MM.1S (cell line): ENCODE data around the gene DIP2C.

ENCODE experiments used
- DNase-seq: peaks from one replicate; pipeline ENCODE4 v3.0.0-alpha.2; 2015
- H2AFZ ChIP-seq: fragments of 300-600 bp; sonication (generic); 2 replicates; pipeline ENCODE4 v1.6.0; 2016; ENCODE audit warnings: antibody characterized with exemption, low read length
- H3F3A ChIP-seq: fragments of 300-600 bp; sonication (generic); 2 replicates; pipeline ENCODE4 v1.6.1; 2016; ENCODE audit warnings: mild to moderate bottlenecking, antibody characterized with exemption, low read length, moderate library complexity, mixed read lengths; ENCODE audit not compliant: insufficient read depth
- H3K27ac ChIP-seq: fragments of 300-600 bp; sonication (generic); 2 replicates; pipeline ENCODE4 v1.5.1; 2016; ENCODE audit warnings: mild to moderate bottlenecking, low read length
- H3K27me3 ChIP-seq: fragments of 300-600 bp; sonication (generic); replicated peaks from 2 replicates; pipeline ENCODE4 v1.6.0; 2016; ENCODE audit warnings: low read length; ENCODE audit not compliant: insufficient read depth
- H3K36me3 ChIP-seq: fragments of 300-600 bp; sonication (generic); replicated peaks from 2 replicates; pipeline ENCODE4 v1.6.1; 2016; ENCODE audit warnings: mild to moderate bottlenecking, low read length, mixed read lengths; ENCODE audit not compliant: insufficient read depth
- H3K4me1 ChIP-seq: fragments of 300-600 bp; sonication (generic); 2 replicates; pipeline ENCODE4 v1.6.1; 2016; ENCODE audit warnings: low read length, mixed read lengths
- H3K4me2 ChIP-seq: fragments of 300-600 bp; sonication (generic); 2 replicates; pipeline ENCODE4 v1.6.0; 2016; ENCODE audit warnings: low read depth, low read length
- H3K4me3 ChIP-seq: fragments of 300-600 bp; sonication (generic); 2 replicates; pipeline ENCODE4 v1.5.1; 2016; ENCODE audit warnings: low read length, mixed read lengths
- H3K79me2 ChIP-seq: fragments of 300-600 bp; sonication (generic); 2 replicates; pipeline ENCODE4 v1.6.1; 2016; ENCODE audit warnings: mixed run types, low read length, mixed read lengths
- H3K9ac ChIP-seq: fragments of 300-600 bp; sonication (generic); 2 replicates; pipeline ENCODE4 v1.6.1; 2016; ENCODE audit warnings: low read length, mixed read lengths
- H3K9me2 ChIP-seq: fragments of 300-600 bp; sonication (generic); replicated peaks from 2 replicates; pipeline ENCODE4 v1.6.1; 2016; ENCODE audit warnings: mild to moderate bottlenecking, low read length, mixed read lengths; ENCODE audit not compliant: insufficient read depth
- H3K9me3 ChIP-seq: fragments of 300-600 bp; sonication (generic); replicated peaks from 2 replicates; pipeline ENCODE4 v1.6.1; 2016; ENCODE audit warnings: mild to moderate bottlenecking, low read length, mixed read lengths; ENCODE audit not compliant: insufficient read depth
- H4K20me1 ChIP-seq: fragments of 300-600 bp; sonication (generic); 2 replicates; pipeline ENCODE4 v1.6.1; 2016; ENCODE audit warnings: mild to moderate bottlenecking, low read length, moderate library complexity, mixed read lengths; ENCODE audit not compliant: insufficient read depth
- EZH2 ChIP-seq: fragments of 300-600 bp; sonication (generic); optimal IDR thresholded peaks from 2 replicates; pipeline ENCODE3; 2017; ENCODE audit warnings: low read depth, mild to moderate bottlenecking, antibody characterized with exemption, low read length, mixed read lengths
- EZH2phosphoT487 ChIP-seq: fragments of 300-600 bp; sonication (generic); IDR thresholded peaks from 2 replicates; pipeline ENCODE4 v1.6.1; 2018; ENCODE audit warnings: antibody characterized with exemption, low read length
- TF ChIP-seq, protein P1 (sequence below): fragments of 300-600 bp; sonication (generic); IDR thresholded peaks from 2 replicates; pipeline ENCODE4 v1.5.1; 2016; ENCODE audit warnings: antibody characterized with exemption, low read length, mixed read lengths

Gene DIP2C

GRCh38 chr10:620417-620816 is 69.1 kb downstream of the DIP2C start:
- Histone ChIP-seq H3K27ac (no peak overlapping the region), H3K9me3 (no peaks in the 10 kb centered on the region), H3K9me2 (no peaks in the 10 kb centered on the region), H3K27me3 (no peaks in the 10 kb centered on the region; the same call in 1 of the 2 replicates), H3K4me3 (no peak overlapping the region), H4K20me1 (no peaks in the 10 kb centered on the region), H3F3A (no peaks in the 10 kb centered on the region), H3K9ac (no peak overlapping the region), H2AFZ (no peak overlapping the region), H3K4me2 (no peak overlapping the region), H3K79me2 (no peaks in the 10 kb centered on the region), H3K4me1 (no peaks in the 10 kb centered on the region), H3K36me3 (no peaks in the 10 kb centered on the region)
- no peak for DNase-seq
- TF ChIP-seq, protein P1, sequence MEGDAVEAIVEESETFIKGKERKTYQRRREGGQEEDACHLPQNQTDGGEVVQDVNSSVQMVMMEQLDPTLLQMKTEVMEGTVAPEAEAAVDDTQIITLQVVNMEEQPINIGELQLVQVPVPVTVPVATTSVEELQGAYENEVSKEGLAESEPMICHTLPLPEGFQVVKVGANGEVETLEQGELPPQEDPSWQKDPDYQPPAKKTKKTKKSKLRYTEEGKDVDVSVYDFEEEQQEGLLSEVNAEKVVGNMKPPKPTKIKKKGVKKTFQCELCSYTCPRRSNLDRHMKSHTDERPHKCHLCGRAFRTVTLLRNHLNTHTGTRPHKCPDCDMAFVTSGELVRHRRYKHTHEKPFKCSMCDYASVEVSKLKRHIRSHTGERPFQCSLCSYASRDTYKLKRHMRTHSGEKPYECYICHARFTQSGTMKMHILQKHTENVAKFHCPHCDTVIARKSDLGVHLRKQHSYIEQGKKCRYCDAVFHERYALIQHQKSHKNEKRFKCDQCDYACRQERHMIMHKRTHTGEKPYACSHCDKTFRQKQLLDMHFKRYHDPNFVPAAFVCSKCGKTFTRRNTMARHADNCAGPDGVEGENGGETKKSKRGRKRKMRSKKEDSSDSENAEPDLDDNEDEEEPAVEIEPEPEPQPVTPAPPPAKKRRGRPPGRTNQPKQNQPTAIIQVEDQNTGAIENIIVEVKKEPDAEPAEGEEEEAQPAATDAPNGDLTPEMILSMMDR: no peak

GRCh38 chr10:619710-620109 is 69.8 kb downstream of the DIP2C start:
- no peaks in the 10 kb centered on the region for H3K9me2 ChIP-seq
- no peak overlapping the region for H3K4me3 ChIP-seq
- no peak overlapping the region for H2AFZ ChIP-seq
- no peaks in the 10 kb centered on the region; the same call in 1 of the 2 replicates for H3K27me3 ChIP-seq
- no peak for DNase-seq
- H3K27ac ChIP-seq: no peak overlapping the region
- H3K4me1 ChIP-seq: no peaks in the 10 kb centered on the region
- no peaks in the 10 kb centered on the region for H3K9me3 ChIP-seq
- H3K79me2 ChIP-seq: no peaks in the 10 kb centered on the region
- no peaks in the 10 kb centered on the region for H3K36me3 ChIP-seq
- TF ChIP-seq EZH2phosphoT487 (no peak), EZH2 (no peak)
- TF ChIP-seq, protein P1: no peak
- no peaks in the 10 kb centered on the region for H3F3A ChIP-seq
- H4K20me1 ChIP-seq: no peaks in the 10 kb centered on the region
- no peak overlapping the region for H3K4me2 ChIP-seq
- H3K9ac ChIP-seq: no peak overlapping the region

DNA sequence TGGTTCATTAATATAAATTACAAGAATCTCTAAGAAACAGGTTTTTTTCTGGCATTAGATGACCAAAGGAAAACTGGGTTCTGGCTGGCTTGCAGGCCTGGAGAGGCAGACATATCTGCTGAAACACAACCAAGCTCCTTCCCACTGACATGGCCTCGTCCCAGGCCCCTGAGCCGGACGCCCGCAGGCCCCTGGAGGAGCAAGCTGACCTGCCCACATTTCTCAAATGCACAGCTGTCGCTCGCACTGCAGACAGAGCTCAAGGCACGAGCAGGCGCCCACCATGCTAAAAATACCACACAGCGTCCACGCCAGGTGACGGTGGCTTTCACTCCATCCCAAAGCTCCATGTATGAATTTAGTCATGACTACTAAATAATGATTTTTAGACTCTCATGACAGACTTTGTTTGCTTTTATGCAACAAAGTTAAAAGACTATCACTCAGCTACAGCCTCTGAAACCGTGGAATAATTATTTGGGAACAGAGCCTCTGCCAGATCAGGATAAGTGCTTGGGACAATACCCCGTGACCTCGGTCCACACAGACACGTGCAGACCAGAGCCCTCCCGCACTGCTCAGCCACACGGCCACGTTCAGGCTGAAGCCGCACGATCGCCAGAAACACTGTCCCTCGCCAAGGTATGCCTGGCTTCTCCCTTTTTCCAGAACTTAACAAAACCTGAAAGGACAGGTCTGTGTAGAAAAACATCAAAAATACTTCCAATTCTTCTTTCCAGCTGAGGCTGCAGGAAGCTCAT is 71.1 kb downstream of the DIP2C start:
- Histone ChIP-seq H3F3A (no peaks in the 10 kb centered on the region), H3K9me2 (no peaks in the 10 kb centered on the region), H3K79me2 (no peaks in the 10 kb centered on the region), H3K27me3 (no peaks in the 10 kb centered on the region; the same call in 1 of the 2 replicates), H4K20me1 (no peaks in the 10 kb centered on the region), H3K4me3 (no peak overlapping the region), H3K9ac (no peak overlapping the region), H3K36me3 (no peaks in the 10 kb centered on the region), H3K9me3 (no peaks in the 10 kb centered on the region), H2AFZ (no peak overlapping the region), H3K4me2 (no peak overlapping the region), H3K4me1 (no peaks in the 10 kb centered on the region), H3K27ac (no peak overlapping the region)
- DNase-seq: no peak
- TF ChIP-seq, protein P1: no peak
- TF ChIP-seq EZH2phosphoT487 (no peak), EZH2 (no peak)
